Left hindlimb (tissue), 1 donor: ENCODE results near the gene RSBN1L.
"Not testable (repeated sequence)": the region's sequence is repeated elsewhere in the genome, so short reads cannot be mapped to it uniquely, and the experiment has no call there.

ENCODE experiments used
- DNase-seq: peaks from one replicate; pipeline ENCODE4 v3.0.0-alpha.2; 2018

The RSBN1L gene

DNA sequence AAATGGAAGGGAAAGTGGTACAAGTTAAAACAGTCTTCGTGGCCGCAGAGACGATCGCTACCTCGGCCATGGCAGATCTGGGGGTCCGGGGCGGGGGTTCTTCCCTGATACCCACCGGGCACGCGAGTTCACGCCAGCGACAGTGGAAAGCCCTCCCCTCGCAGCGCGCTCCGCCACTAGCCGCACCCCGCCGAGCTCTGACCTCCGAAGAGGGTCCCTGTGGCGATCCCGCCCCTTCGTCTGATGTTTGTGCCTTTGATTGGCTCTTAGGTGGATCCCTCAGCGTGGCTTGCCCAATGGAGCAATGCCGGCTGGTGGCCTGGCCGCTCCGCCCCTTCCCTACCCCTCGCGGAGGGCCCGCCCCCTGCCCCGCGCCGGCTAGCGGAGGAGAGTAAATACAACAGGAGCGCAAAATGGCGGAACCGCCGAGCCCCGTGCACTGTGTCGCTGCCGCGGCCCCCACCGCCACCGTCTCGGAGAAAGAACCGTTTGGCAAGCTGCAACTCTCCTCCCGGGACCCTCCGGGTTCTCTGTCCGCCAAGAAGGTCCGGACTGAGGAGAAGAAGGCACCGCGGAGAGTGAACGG, at the start of gene RSBN1L:
RSBN1L (plus strand) TSS at position 403 of the 586 bp plus-strand sequence; CDS start at position 414, 11 bp downstream.
- peak; percentile 99 for DNase-seq

DNA sequence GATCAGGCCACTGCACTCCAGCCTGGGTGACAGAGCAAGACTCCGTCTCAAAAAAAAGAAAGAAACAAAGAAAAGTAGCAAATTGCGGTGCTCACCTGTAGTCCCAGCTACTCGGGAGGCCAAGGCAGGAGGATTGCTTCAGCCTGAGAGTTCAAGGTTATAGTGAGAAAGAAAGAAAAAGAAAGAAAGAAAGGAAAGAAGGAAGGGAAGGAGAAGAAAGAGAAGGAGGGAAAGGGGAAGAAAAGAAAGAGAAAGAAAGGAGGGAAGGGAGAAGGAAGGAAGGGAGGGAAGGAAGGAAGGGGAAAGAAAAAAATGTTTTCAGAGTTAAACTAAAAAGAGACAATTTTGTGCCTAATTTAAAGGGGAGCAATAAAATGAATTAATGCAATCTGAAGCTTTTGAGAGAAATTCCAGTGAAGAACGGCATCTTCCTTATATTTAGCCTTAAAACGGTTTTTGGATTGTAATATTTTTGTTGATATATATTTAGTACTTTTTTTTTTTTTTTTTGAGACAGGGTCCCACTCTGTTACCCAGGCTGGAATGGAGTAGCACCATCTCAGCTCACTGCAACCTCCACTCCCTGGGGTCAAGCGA, 47.4 kb upstream of the RSBN1L start:
- no peak for DNase-seq

DNA sequence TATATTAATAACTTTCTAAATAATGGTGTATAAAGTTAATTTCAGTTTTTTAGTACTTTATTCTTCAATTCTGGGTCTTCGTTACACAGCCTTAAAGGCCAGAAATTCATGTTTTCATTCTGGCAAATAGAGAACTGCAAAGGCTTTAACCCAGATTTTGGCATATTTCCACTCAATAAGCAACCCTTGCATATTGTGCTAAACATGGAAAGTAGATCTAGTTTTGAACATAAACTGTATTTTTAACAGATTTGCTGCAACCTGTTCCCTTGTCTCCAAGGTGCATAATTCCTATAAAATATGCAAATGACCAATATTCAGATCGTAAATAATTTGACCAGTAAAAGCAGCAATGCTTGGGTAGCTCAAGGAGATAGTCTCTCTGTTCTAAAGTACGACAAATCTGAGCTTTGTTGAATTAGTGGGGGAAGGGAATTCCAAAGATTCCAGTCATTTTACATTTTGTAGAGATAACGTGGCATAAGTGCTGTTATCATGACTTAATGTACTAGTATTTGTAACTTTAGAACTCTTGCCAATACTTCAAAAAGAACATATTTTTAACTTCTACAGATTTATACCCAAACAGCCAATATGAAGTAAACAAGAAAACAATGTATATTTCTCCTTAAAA, 46.4 kb upstream of the RSBN1L start:
- no peak for DNase-seq

DNA sequence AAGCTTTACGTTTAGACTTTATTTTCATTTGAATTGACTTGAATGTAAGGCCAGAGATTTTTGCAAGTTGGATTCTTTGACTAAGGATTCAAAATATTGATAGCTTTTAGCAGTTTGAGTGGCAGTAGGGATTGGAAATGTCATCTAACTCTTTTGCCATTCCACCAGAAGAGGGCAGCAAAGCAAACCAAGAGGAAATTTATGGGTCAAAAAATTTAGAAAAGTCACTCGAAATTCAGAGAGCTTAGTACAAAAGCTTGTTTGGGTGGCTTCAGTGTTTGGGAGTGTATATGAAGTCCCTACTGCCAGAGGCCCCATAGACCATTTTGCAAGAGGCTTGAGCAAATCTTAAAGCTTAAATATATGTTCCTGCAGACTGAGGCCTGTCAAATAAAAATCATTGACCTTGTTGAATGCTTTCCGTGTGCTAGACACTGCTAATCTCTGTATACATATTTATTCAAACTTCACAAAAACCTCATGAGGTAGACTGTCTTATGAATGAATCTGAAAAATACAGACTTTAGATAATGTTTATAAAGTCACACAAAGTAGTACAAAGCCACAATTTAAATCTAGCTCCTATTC, 44.6 kb upstream of the RSBN1L start:
- no peak for DNase-seq

DNA sequence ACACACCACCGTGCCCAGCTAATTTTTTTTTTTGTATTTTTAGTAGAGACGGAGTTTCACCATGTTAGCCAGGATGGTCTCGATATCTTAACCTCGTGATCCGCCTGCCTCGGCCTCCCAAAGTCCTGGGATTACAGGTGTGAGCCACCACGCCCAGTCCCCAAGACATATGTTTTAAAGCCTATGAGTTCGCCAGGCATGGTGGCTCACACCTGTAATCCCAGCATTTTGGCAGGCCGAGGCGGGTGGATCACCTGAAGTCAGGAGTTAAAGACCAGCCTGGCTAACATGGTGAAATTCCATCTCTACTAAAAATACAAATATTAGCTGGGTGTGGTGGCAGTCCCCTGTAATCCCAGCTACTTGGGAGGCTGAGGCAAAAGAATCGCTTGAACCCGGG, 43.4 kb upstream of the RSBN1L start:
- not testable (repeated sequence) for DNase-seq

DNA sequence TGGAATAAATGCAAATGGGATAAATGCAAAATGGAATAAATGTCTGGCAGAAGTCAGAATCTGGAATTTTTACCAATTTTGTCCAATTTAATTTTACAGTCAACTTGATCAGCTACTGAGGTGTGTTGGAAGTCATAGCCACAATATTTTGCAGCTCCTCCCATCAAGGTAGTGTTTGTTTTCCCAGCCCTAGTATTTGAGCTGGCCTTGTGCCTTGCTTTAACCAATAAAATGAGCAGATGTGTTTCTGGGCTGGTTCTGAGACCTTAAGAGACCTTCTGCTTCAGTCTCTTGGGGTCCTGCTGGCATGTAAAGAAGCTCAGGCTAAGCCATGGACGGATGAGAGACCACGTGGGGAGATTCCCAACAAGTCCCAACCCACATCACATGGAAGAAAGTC, 42.7 kb upstream of the RSBN1L start:
- no peak for DNase-seq

DNA sequence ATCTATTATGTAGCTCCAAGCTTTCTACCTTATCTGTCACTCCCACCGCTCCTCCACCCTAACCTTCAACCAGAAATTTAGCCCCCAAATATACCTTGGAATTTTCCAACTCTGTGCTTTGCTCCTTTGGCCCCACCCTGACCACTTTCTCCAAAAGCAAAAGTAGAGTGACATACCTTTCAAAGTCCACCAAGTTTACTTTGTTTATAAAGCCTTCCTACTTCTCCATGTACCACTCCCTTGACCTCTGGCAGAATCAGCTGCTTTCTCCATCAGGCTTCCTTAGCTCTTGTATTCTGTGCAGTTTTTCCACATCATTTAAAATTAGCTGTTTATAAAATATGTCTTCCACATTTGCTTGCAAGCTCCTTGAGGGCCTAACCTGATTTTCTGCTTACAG, 40.9 kb upstream of the RSBN1L start:
- no peak for DNase-seq

DNA sequence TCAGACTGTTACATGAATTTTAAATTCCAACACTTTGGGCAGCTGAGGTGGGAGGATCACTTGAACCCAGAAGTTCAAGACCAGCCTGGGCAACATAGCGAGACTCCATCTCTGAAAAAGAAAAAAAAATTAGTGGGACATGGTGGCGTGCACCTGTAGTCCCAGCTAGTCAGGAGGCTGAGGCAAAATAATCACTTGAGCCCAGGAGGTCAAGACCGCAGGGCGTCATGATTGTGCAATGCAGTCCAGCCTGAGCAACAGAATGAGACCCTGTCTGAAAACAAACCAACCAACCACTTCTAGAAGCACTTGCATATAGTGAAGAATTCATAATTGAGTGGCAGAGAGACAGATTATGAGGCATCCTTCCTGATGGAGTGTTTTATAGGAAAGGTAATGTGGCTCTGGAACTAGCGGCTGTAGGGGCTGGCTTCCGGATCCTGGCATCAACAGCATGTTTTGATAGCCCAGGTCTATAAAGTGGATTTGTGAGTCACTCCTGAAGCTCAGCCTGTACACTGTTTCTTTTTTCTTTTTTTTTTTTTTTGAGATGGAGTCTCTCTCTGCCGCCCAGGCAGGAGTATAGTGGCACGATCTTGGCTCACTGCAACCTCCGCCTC, 40.3 kb upstream of the RSBN1L start:
- no peak for DNase-seq

DNA sequence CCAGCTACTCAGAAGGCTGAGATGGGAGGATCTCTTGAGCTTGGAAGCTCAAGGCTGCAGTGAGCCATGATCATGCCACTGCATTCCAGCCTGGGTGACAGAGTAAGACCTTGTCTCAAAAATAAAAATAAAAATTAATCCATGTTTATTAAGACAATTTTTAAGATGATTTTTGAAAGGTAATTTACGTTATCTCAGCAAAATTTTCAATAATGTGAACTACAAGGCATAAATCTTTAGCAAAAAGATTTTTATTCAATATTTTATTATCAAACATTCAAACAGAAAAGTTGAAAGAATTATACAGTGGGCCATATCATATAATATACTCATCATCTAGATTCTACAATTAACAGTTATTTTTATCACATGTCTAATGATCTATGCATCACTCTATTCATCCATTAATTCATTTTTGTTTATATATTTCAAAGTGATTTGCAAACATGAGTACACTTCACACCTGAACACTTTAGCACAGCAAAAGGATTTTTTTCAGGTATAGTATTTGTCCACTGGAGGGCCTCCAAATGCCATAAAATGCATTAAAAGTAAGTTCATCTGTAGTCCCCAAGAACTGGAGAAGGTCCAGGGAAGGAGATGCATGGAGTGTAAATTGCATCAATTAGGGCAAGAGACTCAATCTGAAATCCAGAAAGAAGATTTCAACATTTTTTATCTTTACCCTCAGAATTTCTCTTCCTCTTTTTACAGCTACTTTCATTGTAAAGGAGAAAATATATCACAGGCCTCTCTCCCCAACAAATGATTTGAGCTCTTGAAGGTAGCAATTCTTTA, 38.6 kb upstream of the RSBN1L start:
- no peak for DNase-seq

DNA sequence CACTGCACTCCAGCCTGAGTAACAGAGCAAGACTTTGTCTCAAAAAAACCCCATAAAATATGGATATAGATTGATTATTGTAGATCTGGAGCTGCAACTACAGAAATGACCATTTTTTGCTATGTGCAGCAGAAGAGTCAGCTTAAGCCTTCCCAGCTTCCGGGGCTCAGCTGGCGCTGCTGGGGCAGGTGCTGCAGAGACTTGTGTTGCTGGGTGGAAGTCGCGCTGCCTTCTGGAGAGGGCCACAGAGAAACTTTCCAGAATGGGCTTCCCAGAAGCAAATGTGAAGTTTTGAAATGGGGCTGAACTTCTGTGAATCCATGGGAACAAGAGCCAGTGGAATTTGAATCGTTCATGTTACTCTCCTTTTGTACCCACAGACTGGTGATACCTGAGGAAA, 37.3 kb upstream of the RSBN1L start:
- DNase-seq = no peak

DNA sequence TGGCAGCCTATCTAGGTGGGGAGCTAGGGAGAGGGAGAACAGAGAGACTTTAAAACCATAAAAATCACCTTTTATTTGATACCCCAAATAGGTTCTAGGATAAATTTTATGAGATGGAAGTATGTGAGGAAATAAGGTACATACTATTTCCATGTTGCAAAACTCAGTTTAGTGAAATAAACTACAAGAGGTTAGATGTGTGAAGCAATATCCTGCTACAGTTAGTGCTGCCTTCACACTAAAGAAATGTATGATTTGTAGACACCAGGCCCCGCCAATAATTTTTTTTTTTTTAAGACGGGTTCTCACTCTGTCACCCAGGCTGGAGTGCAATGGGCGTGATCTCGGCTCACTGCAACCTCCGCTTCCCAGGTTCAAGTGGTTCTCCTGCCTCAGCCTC, 34.4 kb upstream of the RSBN1L start:
- no peak for DNase-seq

DNA sequence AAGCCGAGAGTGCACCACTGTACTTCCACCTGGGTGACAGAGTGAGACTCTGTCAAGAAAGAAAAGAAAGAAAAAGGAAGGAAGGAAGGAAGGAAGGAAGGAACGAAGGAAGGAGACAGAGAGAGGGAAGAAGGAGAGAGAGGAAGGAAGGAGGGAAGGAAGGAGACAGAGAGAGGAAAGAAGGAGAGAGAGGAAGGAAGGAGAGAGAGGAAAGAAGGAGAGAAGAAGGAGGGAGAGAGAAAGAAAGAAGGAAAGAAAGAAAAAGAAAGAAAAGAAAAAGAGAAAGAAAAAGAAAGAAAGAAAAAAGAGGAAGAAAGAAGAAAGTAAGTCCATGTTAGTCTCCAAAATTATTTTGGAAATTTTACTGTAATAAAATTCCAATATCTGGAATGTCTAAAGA, 33.4 kb upstream of the RSBN1L start:
- no peak for DNase-seq

DNA sequence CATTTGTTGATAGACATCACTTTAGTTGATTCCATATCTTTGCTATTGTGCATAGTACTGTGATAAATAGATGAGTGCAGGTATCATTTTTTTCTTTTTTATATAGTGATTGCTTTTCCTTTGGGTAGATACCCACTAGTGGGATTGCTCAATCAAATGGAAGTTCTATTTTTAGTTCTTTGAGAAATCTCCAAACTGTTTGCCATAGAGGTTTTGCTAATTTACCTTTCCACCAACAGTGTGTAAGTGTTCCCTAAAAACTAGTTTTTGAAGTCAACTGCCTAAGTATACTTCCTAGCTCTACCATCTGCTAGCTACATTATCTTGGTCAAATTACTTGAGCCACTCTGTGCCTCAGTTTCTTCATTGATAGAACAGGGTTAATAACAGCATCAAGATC, 31.5 kb upstream of the RSBN1L start:
- no peak for DNase-seq

DNA sequence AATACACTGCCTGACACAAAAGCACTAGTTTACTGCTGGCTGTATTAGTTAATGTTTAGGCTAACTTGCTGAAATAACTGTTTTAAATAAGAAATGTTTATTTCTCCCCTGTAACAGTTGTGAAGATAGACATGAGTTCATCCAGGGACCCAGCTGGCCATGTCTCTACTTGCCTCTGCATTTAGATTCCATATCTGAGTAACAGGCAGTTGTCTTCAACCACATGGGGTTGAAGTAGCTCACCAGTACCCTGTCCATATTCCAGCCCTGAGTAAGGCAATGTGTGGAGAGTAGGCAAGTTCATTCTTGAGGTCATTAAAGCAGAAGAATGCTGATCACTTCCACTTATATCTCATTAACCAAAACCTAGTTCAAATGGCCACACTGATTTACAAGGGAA, 31.1 kb upstream of the RSBN1L start:
- no peak for DNase-seq

DNA sequence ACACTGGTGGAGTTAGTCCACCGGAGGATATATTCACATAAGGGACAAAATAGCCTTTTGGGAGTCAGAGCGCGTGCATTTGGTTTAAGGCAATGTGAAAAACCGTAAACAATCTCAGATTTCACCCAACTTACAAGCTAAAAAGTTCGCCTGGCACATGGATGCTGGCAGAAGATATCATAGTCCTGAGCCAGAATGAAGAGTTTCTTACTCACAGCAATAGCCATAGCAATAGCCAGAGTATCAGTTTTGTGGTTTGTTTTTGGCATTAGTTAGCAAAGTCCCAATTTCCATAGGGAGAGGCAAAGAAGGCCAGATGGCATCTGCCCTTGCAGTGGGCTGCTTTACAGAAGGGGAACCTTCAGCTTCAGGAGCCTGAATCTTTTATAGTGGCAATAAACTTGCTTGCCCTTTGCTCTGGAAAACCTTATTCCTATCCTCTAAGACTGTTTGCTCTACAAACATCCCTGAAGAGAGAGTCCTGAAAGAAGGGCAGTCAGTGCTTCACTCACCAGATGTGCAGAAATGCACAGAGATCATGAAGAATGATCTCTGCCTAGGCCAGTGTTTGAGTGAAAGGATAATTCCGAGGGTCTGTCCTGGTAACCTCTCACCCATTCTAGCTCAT, 28.7 kb upstream of the RSBN1L start:
- no peak for DNase-seq

DNA sequence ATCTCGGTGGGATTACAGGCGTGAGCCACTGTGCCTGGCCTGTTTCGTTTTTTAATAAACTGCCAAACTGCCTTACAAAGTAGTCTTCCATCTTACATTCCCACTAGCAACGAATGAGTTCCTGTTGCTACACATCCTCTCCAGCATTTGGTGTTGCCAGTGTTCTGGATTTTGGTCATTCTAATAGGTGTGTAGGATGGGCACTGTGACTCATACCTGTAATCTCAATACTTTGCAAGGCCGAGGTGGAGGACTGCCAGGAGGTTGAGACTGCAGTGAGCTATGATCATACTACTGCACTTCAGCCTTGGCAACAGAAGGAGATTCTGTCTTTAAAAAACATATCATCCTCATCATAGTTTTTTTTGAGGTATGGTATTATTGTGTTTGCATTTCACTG, 21.4 kb upstream of the RSBN1L start:
- no peak for DNase-seq

DNA sequence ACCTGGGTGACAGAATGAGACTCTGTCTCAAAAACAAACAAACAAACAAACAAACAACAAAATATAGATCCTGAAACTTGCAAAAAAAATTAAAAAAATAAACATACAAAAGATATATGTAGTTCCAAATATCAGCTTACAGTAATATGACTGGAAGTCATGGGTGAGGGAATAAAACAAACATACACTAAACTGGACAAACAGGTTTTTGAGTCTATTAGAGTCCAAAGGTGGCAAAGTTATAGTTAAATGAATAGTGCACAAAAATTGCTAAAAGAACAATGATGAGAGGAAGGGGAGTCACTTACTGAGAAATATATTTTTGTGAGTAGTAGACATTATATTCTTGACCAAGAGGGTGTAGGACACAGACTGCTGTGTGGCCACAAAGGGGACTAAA, 16.7 kb upstream of the RSBN1L start:
- DNase-seq = no peak

DNA sequence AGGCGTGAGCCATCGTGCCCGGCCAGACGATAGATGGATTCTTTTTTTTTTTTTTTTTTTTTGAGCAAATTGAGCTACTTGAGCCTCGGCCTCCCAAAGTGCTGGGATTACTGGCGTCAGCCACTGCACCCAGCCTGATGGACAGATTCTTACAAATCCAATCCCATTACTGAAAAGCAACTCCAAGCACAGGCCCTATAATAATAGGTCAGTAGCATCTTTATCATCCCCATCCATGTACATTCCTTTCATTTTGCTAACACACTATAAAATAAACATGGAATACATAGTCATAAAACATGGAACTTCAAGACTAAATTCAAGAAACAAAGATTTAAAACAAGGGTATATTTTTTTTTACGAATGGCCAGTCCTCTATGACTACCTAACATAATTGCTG, 16.0 kb upstream of the RSBN1L start:
- no peak for DNase-seq

DNA sequence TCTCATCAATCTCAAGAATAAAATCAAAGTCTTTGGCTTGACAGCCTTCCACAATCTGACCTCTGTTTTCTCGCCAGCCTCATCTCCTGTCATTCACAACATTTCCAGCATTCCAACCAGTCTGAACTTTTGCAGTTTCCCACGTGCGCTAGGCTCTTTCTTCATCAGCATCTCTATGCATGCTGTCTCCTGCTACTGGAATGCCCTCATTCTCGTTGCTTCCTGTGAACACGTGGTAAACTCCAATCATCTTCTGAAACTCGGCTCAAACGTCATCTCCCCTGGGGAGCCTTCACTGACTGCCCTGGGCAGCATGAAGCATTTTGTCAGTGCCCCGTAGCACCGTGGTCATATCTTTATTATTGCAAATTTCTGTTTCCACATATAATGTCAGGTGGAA, 12.2 kb upstream of the RSBN1L start:
- DNase-seq = no peak

DNA sequence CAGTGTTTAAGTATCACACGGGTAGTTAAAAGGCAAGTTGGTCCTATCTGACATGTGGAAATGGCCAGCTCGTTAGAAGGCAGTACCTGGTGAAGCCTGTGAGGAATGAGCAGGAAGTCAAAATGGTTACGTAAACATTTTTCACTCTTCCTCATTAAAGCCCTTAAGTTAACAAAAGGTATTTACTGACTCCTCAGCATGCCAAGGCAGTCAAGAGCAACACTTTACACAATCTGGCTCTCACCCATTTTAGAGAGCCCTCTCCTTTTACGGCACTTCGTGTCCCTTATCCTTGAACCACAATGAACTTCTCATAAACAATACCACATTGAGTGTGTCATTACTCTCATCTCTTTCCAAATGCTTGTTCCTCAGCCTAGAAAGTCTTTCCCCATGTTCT, 11.0 kb upstream of the RSBN1L start:
- no peak for DNase-seq

DNA sequence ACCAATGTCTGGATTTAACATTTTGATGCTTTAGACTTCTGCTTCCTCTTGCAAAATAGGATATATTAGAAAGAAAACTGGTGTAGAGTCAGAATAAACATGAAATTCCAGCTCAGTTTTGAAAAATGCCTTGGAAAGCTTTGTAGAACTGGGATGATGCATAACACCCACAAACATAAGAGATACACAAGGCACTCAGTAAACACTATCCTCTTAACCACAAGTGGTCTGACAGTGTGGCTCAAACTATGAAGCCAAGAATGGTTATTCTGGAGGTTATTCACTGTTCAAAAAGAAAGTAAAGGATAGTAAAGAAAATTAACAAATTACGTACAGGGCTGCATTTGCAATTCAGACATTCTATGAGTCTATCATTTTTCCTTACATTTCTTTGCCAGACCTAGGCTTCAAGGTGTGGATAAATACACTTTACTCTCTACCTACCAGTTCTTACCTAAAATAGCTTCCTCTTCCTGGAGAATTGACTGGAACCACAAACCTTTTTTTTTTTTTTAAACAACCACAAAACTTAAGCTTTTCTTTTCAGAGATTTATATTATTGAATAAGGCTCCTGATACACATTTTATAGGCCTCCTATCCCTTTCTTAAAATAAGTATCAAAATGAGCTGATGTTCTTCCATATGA, 9.0 kb upstream of the RSBN1L start:
- no peak for DNase-seq

DNA sequence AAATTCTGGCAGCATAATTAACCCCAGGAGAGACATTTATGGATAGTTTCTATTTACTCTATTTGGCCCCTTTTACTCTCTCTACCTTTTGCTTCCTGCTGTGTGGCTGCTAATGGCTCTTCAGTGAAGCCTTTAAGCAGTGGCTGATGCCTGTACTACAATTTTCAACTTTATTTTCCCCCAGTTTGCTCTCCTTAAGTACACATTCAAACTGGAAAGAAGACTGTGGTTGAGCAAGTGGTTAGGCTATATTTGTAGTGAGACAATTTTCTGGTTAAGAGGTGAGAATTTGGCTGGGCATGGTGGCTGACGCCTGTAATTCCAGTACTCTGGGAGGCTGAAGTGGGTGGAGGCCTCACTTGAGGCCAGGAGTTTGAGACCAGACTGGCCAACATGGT, 8.5 kb upstream of the RSBN1L start:
- no peak for DNase-seq
